K562 (cell line): ENCODE measurements around the gene CARD14. TPM values are rescaled to one million over a fixed set of nuclear protein-coding genes. Genes with fewer than 3 reads are reported as not detected.

ENCODE experiments used
- CBX1 ChIP-seq: sonication (generic); IDR thresholded peaks from 2 replicates; pipeline ENCODE4 v1.6.1; 2016; ENCODE audit warnings: antibody characterized with exemption, low read depth, mild to moderate bottlenecking
- FOSL1 ChIP-seq: fragments of 200-800 bp; sonication (Bioruptor generic); conservative IDR thresholded peaks from 2 replicates; pipeline ENCODE4 v1.6.1; 2016; ENCODE audit warnings: missing genetic modification characterization, missing compliant biosample characterization
- GTF2E2 ChIP-seq: fragments of 200-800 bp; sonication (Bioruptor generic); IDR thresholded peaks from 2 replicates; pipeline ENCODE4 v1.6.1; 2016; ENCODE audit warnings: missing genetic modification characterization, missing compliant biosample characterization
- HES1 ChIP-seq: fragments of 450-650 bp; IDR thresholded peaks from 2 replicates; pipeline ENCODE4 v1.6.1; 2016; ENCODE audit warnings: low read depth, mild to moderate bottlenecking, moderate library complexity
- LARP7 ChIP-seq: fragments of 450-650 bp; IDR thresholded peaks from 2 replicates; pipeline ENCODE4 v1.6.1; 2016
- MAFF ChIP-seq: IDR thresholded peaks from 2 replicates; pipeline ENCODE4 v1.6.1; 2012; ENCODE audit warnings: low read length, improper control_type of control experiment
- MAFG ChIP-seq: fragments of 450-650 bp; conservative IDR thresholded peaks from 2 replicates; pipeline ENCODE4 v1.6.1; 2016; ENCODE audit warnings: missing genetic modification characterization, missing compliant biosample characterization
- MXD1 ChIP-seq: fragments of 250-450 bp; sonication (Bioruptor Pico); IDR thresholded peaks from 2 replicates; pipeline ENCODE4 v1.8.0; 2021; ENCODE audit warnings: borderline replicate concordance, mild to moderate bottlenecking, moderate library complexity; ENCODE audit not compliant: poor library complexity, severe bottlenecking
- NCOA2 ChIP-seq, 2 experiments: fragments of 450-650 bp; IDR thresholded peaks; 2 replicates each; pipeline ENCODE4 v1.6.1; 2018; ENCODE audit warnings: mild to moderate bottlenecking in 2 of 2, moderate library complexity in 1 of 2; ENCODE audit not compliant: partially characterized antibody in 2 of 2
- NR2C1 ChIP-seq, 2 experiments: fragments of 450-650 bp; IDR thresholded peaks; 2 replicates each; pipeline ENCODE4 v1.6.1; 2017; ENCODE audit warnings: mild to moderate bottlenecking in 2 of 2, antibody characterized with exemption in 1 of 2, inconsistent platforms in 1 of 2, missing compliant biosample characterization in 1 of 2, missing genetic modification characterization in 1 of 2
- RBM14 ChIP-seq: fragments of 200-400 bp; formaldehyde crosslinking; IDR thresholded peaks from 2 replicates; pipeline ENCODE4 v1.6.1; 2018; ENCODE audit warnings: low read depth, mild to moderate bottlenecking, low read length, moderate library complexity, borderline replicate concordance; ENCODE audit not compliant: insufficient read depth
- SAFB ChIP-seq: fragments of 200-400 bp; formaldehyde crosslinking; IDR thresholded peaks from 2 replicates; pipeline ENCODE4 v1.6.1; 2017; ENCODE audit warnings: low read depth, low read length, borderline replicate concordance
- SMC3 ChIP-seq: conservative IDR thresholded peaks from 2 replicates; pipeline ENCODE4 v1.6.1; 2011; ENCODE audit warnings: low read depth, low read length, improper control_type of control experiment; ENCODE audit not compliant: insufficient read depth
- SNAPC5 ChIP-seq: fragments of 250-450 bp; sonication (Bioruptor Pico); IDR thresholded peaks from 2 replicates; pipeline ENCODE4 v1.8.0; 2021; ENCODE audit warnings: moderate library complexity, mild to moderate bottlenecking, inconsistent platforms
- ZNF347 ChIP-seq: fragments of 450-650 bp; formaldehyde crosslinking; IDR thresholded peaks from 2 replicates; pipeline ENCODE4 v1.4.0; 2020; ENCODE audit warnings: low read depth, mild to moderate bottlenecking, moderate library complexity
- ZNF507 ChIP-seq: conservative IDR thresholded peaks from 2 replicates; pipeline ENCODE4 v1.6.1; 2017; ENCODE audit warnings: missing genetic modification characterization, missing compliant biosample characterization
- ZNF592 ChIP-seq: fragments of 450-650 bp; IDR thresholded peaks from 2 replicates; pipeline ENCODE4 v1.6.1; 2017; ENCODE audit warnings: antibody characterized with exemption, mild to moderate bottlenecking
- ZNF639 ChIP-seq, 2 experiments: fragments of 200-800 bp in 1 of 2; sonication (Bioruptor generic) in 1 of 2; sonication (generic) in 1 of 2; formaldehyde crosslinking in 1 of 2; IDR thresholded peaks in 1 of 2; conservative IDR thresholded peaks in 1 of 2; 2 replicates each; pipeline versions ENCODE4 v1.5.0 to v1.6.1; 2016 to 2020; ENCODE audit warnings: missing compliant biosample characterization in 1 of 2, missing genetic modification characterization in 1 of 2, missing genetic modification reagents in 1 of 2
- ZNF699 ChIP-seq: fragments of 250-450 bp; sonication (Bioruptor Pico); IDR thresholded peaks from 2 replicates; pipeline ENCODE4 v1.8.0; 2021; ENCODE audit warnings: mild to moderate bottlenecking, moderate library complexity; ENCODE audit not compliant: insufficient replicate concordance
- polyA plus RNA-seq, 8 experiments: library from polyadenylated mRNA; depleted of rRNA in 4 of 8; stranded (reverse) in 5 of 8; unstranded in 3 of 8; fragments of >200 nt; fragmentation: Nextera tagmentation in 2 of 8; fragmentation: Illumina TruSeq in 1 of 8; extraction: Ambion mirVana in 2 of 8; extraction: Trizol in 1 of 8; gene quantifications; 2 replicates each; pipeline versions ENCODE4 v1.2.1 to v1.2.3, GENCODE V29; 2011 to 2014; ENCODE audit warnings: inconsistent platforms in 1 of 8, missing spikeins in 1 of 8
- total RNA-seq, 7 experiments: library from RNA; depleted of rRNA in 6 of 7; stranded (reverse); fragments of >200 nt in 6 of 7; fragmentation: Illumina TruSeq in 2 of 7; extraction: Trizol in 2 of 7; gene quantifications; 2 replicates each; pipeline versions ENCODE4 v1.2.1 to v1.2.3, GENCODE V29; 2011 to 2021; ENCODE audit warnings: low replicate concordance in 1 of 7

Gene CARD14
- total and polyA plus RNA-seq, 9 of the 15 experiments (the other 6 are each of a cell fraction or from before 2014, with no cell fraction given): not detected

GRCh38 chr17:80147035-80147822 lies 22.6 kb upstream of the CARD14 start, which contains the start of gene EIF4A3 (continued):
- TF ChIP-seq MAFF (peak; percentile 60; the same call in 1 of the 2 replicates), CBX1 (no peak; the same call in 1 of the 2 replicates), ZNF592 (no peak), ZNF639 (CRISPR knock-in tag; conservative IDR thresholded peaks at IDR 0.05 in 1 of 2, IDR thresholded peaks at IDR 0.05 in 1 of 2) (no peak), LARP7 (no peak), ZNF507 (tag) (no peak), MAFG (no peak), HES1 (no peak), NR2C1 (IDR thresholded peaks at IDR 0.05) (no peak), NR2C1 (tag; IDR thresholded peaks at IDR 0.05) (no peak), FOSL1 (tag) (no peak), SNAPC5 (no peak), GTF2E2 (tag) (peak; percentile 85; the same call in 1 of the 2 replicates), MXD1 (CRISPR knock-in tag) (no peak), ZNF699 (CRISPR knock-in tag) (no peak), RBM14 (no peak), ZNF347 (CRISPR knock-in tag) (no peak), NCOA2 (IDR thresholded peaks at IDR 0.05; ENCODE audit: partially characterized antibody in 2 of 2) (no peak), SMC3 (no peak), SAFB (no peak)
